Thyroid gland (tissue), 4 donors: Measurements from ENCODE around the gene TRPM7. TPM values are rescaled to one million over a fixed set of nuclear protein-coding genes. Genes with fewer than 3 reads are reported as not detected.
A peak's percentile ranks its signal among the peaks of the same experiment; 100 is the strongest.
"Not testable (repeated sequence)": the region's sequence is repeated elsewhere in the genome, so short reads cannot be mapped to it uniquely, and the experiment has no call there.

Experiments
- DNase-seq, 2 donors: peaks; one replicate each; pipeline ENCODE4 v3.0.0-alpha.2; 2019
- H3K27ac ChIP-seq, 3 donors: fragments of 200-600 bp; sonication (generic); 1 replicate in 2 of 3; 2 replicates in 1 of 3; pipeline ENCODE4 v1.5.1; 2016 to 2019; ENCODE audit warnings: mild to moderate bottlenecking in 1 of 3, moderate library complexity in 1 of 3
- H3K27me3 ChIP-seq: fragments of 200-600 bp; sonication (generic); one replicate; pipeline ENCODE4 v1.5.1; 2019
- H3K36me3 ChIP-seq, 2 donors: fragments of 200-600 bp; sonication (generic); one replicate each; pipeline ENCODE4 v1.5.1; 2016 to 2019
- H3K4me1 ChIP-seq, 2 donors: fragments of 200-600 bp; sonication (generic); one replicate each; pipeline ENCODE4 v1.5.1; 2017 to 2019
- H3K4me3 ChIP-seq, 3 donors: fragments of 200-600 bp; sonication (generic); replicated peaks in 1 of 3; 1 replicate in 2 of 3; 2 replicates in 1 of 3; pipeline ENCODE4 v1.5.1; 2016; ENCODE audit warnings: mild to moderate bottlenecking in 1 of 3
- H3K9me3 ChIP-seq: fragments of 200-600 bp; sonication (generic); one replicate; pipeline ENCODE4 v1.5.1; 2017
- POLR2A ChIP-seq, 2 donors: fragments of 450-650 bp; IDR thresholded peaks; one replicate each; pipeline ENCODE4 v1.6.1; 2017; ENCODE audit warnings: antibody characterized with exemption in 2 of 2, mild to moderate bottlenecking in 2 of 2, moderate library complexity in 1 of 2
- WGBS, 2 donors: methylation state at CpG; one replicate each; pipeline ENCODE4 v1.1.5; 2017; 5-methylcytosine and 5-hydroxymethylcytosine counted together
- intact Hi-C: fragments of 100-400 bp; cut with DNase I; formaldehyde crosslinking; loops from one replicate; pipeline ENCODE4 v1.15.1; 2023
- total RNA-seq, 4 donors: library from RNA; depleted of rRNA; stranded (reverse); fragments of >200 nt; gene quantifications; one replicate each; pipeline ENCODE4 v1.2.3, GENCODE V29; 2016
- TF ChIP-seq, protein P1 (sequence below), 6 experiments: fragments of 200-600 bp in 3 of 6; fragments of 450-650 bp in 3 of 6; sonication (generic) in 3 of 6; IDR thresholded peaks; one replicate each; pipeline ENCODE4 v1.5.1; 2016 to 2019; ENCODE audit warnings: antibody characterized with exemption in 6 of 6, mild to moderate bottlenecking in 2 of 6, inconsistent platforms in 1 of 6, moderate library complexity in 1 of 6

The TRPM7 gene
- total RNA-seq, 4 donors from 2014 or later, result 75.5 to 125 (median 87.9) TPM

DNA sequence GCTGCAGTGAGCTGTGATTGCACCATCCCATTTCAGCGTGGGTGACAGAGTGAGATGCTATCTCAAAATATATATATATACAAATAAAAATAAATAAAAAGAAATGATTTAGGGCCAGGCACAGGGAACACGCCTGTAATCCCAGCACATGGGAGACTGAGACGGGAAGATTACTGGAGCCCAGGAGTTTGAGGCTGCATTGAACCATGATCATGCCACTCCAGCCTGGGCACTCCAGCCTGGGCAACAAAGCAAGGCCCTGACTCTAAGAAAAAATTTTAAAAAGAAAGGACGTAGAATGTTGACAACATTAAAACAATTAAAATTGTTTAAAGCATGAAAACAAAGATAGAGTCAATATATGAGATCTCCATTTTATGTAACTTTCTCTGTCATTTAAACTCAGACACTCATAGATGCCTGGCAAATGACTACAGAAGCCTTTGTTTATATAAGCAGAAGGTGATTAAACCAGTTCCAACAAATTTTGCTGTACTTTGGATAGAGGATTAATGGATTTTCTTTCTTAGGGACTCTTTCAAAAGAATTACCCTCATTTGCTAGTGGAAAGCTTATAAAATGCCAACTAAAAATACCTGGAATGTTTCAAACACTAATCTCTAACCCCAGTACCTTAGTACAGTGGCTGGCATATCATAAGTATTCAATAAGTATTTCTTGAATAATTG lies 10.7 kb upstream of the TRPM7 start:
- no peaks in the 10 kb centered on the region for H3K36me3 ChIP-seq
- no peak overlapping the region for H3K4me3 ChIP-seq
- no peak overlapping the region for H3K27ac ChIP-seq
- TF ChIP-seq, protein P1, sequence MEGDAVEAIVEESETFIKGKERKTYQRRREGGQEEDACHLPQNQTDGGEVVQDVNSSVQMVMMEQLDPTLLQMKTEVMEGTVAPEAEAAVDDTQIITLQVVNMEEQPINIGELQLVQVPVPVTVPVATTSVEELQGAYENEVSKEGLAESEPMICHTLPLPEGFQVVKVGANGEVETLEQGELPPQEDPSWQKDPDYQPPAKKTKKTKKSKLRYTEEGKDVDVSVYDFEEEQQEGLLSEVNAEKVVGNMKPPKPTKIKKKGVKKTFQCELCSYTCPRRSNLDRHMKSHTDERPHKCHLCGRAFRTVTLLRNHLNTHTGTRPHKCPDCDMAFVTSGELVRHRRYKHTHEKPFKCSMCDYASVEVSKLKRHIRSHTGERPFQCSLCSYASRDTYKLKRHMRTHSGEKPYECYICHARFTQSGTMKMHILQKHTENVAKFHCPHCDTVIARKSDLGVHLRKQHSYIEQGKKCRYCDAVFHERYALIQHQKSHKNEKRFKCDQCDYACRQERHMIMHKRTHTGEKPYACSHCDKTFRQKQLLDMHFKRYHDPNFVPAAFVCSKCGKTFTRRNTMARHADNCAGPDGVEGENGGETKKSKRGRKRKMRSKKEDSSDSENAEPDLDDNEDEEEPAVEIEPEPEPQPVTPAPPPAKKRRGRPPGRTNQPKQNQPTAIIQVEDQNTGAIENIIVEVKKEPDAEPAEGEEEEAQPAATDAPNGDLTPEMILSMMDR (IDR thresholded peaks at IDR 0.05), result no peak
- no peak for TF ChIP-seq POLR2A (IDR thresholded peaks at IDR 0.05)
- no peak for DNase-seq
- no peaks in the 10 kb centered on the region for H3K4me1 ChIP-seq
- no peaks in the 10 kb centered on the region for H3K27me3 ChIP-seq
- intact Hi-C loops, result no loop called here
- no peaks in the 10 kb centered on the region for H3K9me3 ChIP-seq
- WGBS, 2 donors, result 89 to 90% methylated on average over 4 of the region's 4 CpGs

DNA sequence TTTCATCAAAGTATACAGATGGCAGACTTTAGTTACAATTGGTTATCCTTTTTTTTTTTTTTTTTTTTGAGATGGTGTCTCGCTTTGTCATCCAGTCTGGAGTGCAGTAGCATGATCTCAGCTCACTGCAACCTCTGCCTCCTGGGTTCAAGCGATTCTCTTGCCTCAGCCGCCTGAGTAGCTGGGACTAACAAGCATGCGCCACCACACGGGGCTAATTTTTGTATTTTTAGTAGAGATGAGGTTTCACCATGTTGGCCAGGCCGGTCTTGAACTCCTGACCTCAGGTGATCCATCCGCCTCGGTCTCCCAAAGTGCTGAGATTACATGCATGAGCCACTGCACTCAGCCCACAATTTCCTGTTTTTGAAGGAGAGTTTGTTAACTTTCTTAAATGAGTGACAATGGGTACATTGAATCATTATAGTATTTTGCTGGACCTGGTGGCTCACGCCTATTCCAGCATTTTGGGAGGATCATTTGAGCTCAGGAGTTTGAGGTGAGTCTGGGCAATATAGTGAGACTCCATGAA lies 8.1 kb upstream of the TRPM7 start:
- H3K27ac ChIP-seq, H3K9me3 ChIP-seq, DNase-seq, H3K36me3 ChIP-seq, intact Hi-C loops, H3K27me3 ChIP-seq, H3K4me1 ChIP-seq, H3K4me3 ChIP-seq: not testable (repeated sequence)
- WGBS, 2 donors, result 95 to 97% methylated on average over 9 of the region's 9 CpGs

DNA sequence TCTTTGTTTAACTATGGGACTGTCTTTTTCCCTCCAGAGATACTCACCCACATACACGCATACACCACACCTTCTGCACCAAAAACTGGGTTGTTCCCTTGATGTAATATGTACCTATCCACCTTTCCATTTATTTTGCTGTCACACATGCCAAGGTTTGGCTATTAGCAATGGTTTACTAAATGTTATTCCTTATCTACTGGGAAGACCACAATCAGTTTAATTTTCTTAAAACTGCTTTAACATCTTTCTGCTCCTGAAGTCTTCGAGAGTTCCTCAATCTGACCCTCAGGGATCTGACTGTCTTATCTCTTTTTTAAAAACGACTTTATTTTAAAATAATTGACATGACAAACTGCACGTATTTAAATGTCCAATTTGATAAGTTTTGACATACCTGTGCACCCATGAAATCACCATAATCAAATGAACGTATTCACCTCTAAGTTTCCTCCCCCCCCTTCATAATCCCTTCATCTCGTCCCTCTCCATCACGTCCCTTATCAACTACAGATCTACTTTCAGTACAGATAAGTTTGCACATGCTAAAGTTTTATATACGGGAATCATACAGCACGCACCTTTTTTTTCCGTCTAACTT lies 805 bp upstream of the TRPM7 start:
- no peak for DNase-seq
- H3K9me3 ChIP-seq, result no peaks in the 10 kb centered on the region
- intact Hi-C loops, result no loop called here
- no peaks in the 10 kb centered on the region for H3K36me3 ChIP-seq
- H3K27me3 ChIP-seq, result no peaks in the 10 kb centered on the region
- H3K4me1 ChIP-seq, result peaks cover 7 to 15% of the 10 kb centered on the region in 2 donors
- TF ChIP-seq, protein P1 (IDR thresholded peaks at IDR 0.05), result no peak
- peak overlapping the region in 2 of 3 donors; percentile 48 to 85 for H3K4me3 ChIP-seq
- WGBS, 2 donors, result 53 to 56% methylated on average over 10 of the region's 10 CpGs
- H3K27ac ChIP-seq, result peak overlapping the region; percentile 96 to 97 (median 97)

DNA sequence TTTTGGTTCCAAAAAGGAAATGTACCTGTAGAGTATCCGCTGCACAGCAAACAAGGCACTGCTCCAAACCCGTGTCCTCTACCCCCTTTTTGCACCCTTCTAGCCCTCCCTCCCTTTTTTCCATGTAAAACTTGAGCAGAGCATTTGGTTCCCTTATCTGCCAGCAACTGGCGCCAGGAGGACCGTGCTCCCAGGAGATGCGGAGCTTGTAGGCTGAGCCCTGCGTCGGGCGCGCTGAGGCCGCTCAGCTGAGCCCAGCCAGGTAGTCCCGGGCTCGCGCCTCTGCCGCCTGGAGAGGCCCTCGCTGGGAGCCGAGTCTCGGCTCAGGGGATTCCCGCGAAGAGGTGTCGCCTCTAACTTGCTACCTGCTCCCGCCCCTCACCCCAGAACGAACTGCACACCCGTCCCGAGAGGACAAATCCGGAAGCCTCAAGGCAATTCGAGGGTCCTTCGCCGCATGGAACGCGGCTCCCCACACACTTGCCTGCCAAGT lies 575 bp downstream of the TRPM7 start:
- TF ChIP-seq POLR2A (IDR thresholded peaks at IDR 0.05), result no peak
- TF ChIP-seq, protein P1 (IDR thresholded peaks at IDR 0.05), result no peak
- 0% methylated on average over 27 to 29 of the region's 30 CpGs for WGBS, 2 donors
- H3K4me1 ChIP-seq, result peaks cover 7 to 15% of the 10 kb centered on the region in 2 donors
- peak overlapping the region; percentile 96 to 97 (median 97) for H3K27ac ChIP-seq
- intact Hi-C loops, result no loop called here
- H3K9me3 ChIP-seq, result no peaks in the 10 kb centered on the region
- DNase-seq, result peak; percentile 77 to 78
- no peaks in the 10 kb centered on the region for H3K36me3 ChIP-seq
- H3K27me3 ChIP-seq, result no peaks in the 10 kb centered on the region
- H3K4me3 ChIP-seq, result peak overlapping the region; percentile 69 to 85 (median 75)

DNA sequence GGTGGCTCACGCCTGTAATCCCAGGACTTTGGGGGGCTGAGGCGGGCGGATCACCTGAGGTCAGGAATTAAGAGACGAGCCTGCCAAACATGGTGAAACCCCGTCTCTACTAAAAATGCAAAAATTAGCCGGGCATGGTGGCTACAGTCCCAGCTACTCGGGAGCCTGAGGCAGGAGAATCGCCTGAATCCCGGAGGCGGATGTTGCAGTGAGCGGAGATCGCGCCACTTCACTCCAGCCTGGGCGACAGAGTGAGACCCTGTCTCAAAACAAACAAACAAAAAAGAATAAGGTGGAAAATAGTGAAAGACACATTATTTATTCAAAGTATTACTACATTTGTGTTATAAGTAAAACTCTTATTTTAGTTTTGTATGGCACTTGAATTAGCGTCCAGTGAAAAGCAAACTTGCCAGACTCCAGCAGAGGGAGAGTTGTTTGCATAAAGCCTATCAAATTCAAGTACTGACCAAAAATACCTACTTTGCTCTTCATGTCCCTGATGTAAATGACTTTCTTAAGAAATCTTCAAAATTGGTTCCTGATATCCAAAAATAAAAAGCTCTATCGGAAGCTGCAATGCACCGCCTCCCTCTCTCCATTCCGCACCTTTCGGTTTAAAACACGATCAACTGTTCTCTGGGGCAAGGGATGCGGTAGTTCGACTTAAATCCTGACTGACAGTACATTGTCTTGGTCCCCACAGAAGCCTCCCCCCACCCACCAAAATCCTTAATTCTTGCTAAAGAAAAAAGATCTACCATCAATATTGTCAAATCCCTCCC lies 1.2 kb downstream of the TRPM7 start:
- Histone ChIP-seq H3K27ac (peak overlapping the region; percentile 96 to 97 (median 97)), H3K4me3 (peak overlapping the region; percentile 69 to 85 (median 75)), H3K36me3 (no peaks in the 10 kb centered on the region), H3K27me3 (no peaks in the 10 kb centered on the region), H3K4me1 (peaks cover 7 to 15% of the 10 kb centered on the region in 2 donors), H3K9me3 (no peaks in the 10 kb centered on the region)
- intact Hi-C loops, result no loop called here
- no peak for TF ChIP-seq POLR2A (IDR thresholded peaks at IDR 0.05)
- TF ChIP-seq, protein P1 (IDR thresholded peaks at IDR 0.05), result peak in 1 of 6 experiments; percentile 30
- DNase-seq, result peak; percentile 17
- 48% methylated on average over 22 of the region's 22 CpGs for whole genome bisulfite sequencing, 2 donors
